Spleen (tissue), 11 donors: ENCODE data around the gene HOXA7. TPM values are rescaled to one million over a fixed set of nuclear protein-coding genes. Genes with fewer than 3 reads are reported as not detected.

Experiments
- DNase-seq: peaks from one replicate; pipeline ENCODE4 v3.0.0-alpha.2; 2020
- H3K27ac ChIP-seq, 8 donors: fragments of 200-600 bp; sonication (generic) in 7 of 8; 1 replicate in 4 of 8; 2 replicates in 4 of 8; pipeline versions ENCODE4 v1.5.0 to v1.8.0; 2016 to 2021; ENCODE audit warnings: inconsistent platforms in 4 of 8, mild to moderate bottlenecking in 4 of 8, moderate library complexity in 1 of 8
- H3K27me3 ChIP-seq, 7 donors: fragments of 200-600 bp; sonication (generic) in 6 of 7; replicated peaks in 1 of 7; 1 replicate in 4 of 7; 2 replicates in 3 of 7; pipeline versions ENCODE4 v1.5.0 to v1.8.0; 2016 to 2021; ENCODE audit warnings: inconsistent platforms in 3 of 7, mild to moderate bottlenecking in 1 of 7
- H3K36me3 ChIP-seq, 6 donors: fragments of 200-600 bp; sonication (generic) in 5 of 6; 1 replicate in 4 of 6; 2 replicates in 2 of 6; pipeline versions ENCODE4 v1.5.0 to v1.8.0; 2016 to 2021; ENCODE audit warnings: inconsistent platforms in 2 of 6
- H3K4me1 ChIP-seq, 6 donors: fragments of 200-600 bp; sonication (generic) in 5 of 6; 1 replicate in 3 of 6; 2 replicates in 3 of 6; pipeline versions ENCODE4 v1.5.0 to v1.8.0; 2016 to 2021; ENCODE audit warnings: inconsistent platforms in 3 of 6
- H3K4me3 ChIP-seq, 8 donors: fragments of 200-600 bp; sonication (generic) in 7 of 8; 1 replicate in 4 of 8; 2 replicates in 4 of 8; pipeline versions ENCODE4 v1.5.0 to v1.8.0; 2016 to 2021; ENCODE audit warnings: inconsistent platforms in 4 of 8, mild to moderate bottlenecking in 4 of 8, moderate library complexity in 2 of 8
- H3K9me3 ChIP-seq, 8 donors: fragments of 200-600 bp; sonication (generic) in 7 of 8; 1 replicate in 4 of 8; 2 replicates in 4 of 8; pipeline versions ENCODE4 v1.5.0 to v1.8.0; 2016 to 2021; ENCODE audit warnings: inconsistent platforms in 4 of 8
- CTCF ChIP-seq, 11 experiments: fragments of 200-600 bp in 7 of 11; fragments of 450-650 bp in 4 of 11; sonication (generic) in 4 of 11; IDR thresholded peaks in 8 of 11; conservative IDR thresholded peaks in 3 of 11; 1 replicate in 7 of 11; 2 replicates in 4 of 11; pipeline versions ENCODE4 v1.4.0 to v1.8.0; 2016 to 2021; ENCODE audit warnings: antibody characterized with exemption in 11 of 11, inconsistent platforms in 4 of 11, mild to moderate bottlenecking in 1 of 11
- POLR2A ChIP-seq, 3 donors: fragments of 450-650 bp; IDR thresholded peaks; one replicate each; pipeline ENCODE4 v1.5.1; 2017; ENCODE audit warnings: antibody characterized with exemption in 3 of 3, mild to moderate bottlenecking in 1 of 3
- POLR2AphosphoS5 ChIP-seq, 3 donors: sonication (generic); formaldehyde crosslinking; IDR thresholded peaks; one replicate each; pipeline ENCODE4 v1.5.1; 2017; ENCODE audit warnings: antibody characterized with exemption in 3 of 3
- WGBS, 5 donors: extraction: QIAGEN DNeasy Blood & Tissue Kit in 3 of 5; methylation state at CpG; one replicate each; pipeline versions ENCODE4 v1.1.5 to v1.1.7; 2013 to 2018; 5-methylcytosine and 5-hydroxymethylcytosine counted together
- intact Hi-C: fragments of 100-400 bp; cut with DNase I; formaldehyde crosslinking; loops from one replicate; pipeline ENCODE4 v1.15.0; 2023; ENCODE audit warnings: low total_unique reads
- polyA plus RNA-seq, 3 donors: library from polyadenylated mRNA; stranded (reverse); fragments of 200-250 nt; gene quantifications; one replicate each; pipeline ENCODE4 v1.2.1, GENCODE V29; 2013
- total RNA-seq, 7 donors: library from RNA; depleted of rRNA in 3 of 7; stranded (reverse); fragments of >200 nt in 3 of 7; fragmentation: NEBNext Ultra II Directional in 4 of 7; extraction: Animal tissue kit (Norgen Biotek cat#: 25700) in 4 of 7; gene quantifications; one replicate each; pipeline versions ENCODE4 v1.1.0 to v1.2.1, GENCODE V29; 2016 to 2021
- donor health status: healthy with polysubstance abuse.
- donor health status: DM: no; HTN: no; CAD: no; lungs with moderate emphysema.
- donor health status: DM: no; HTN: no; CAD: no.
- donor health status: Bipolar disorder and iron deficiency.
- donor health status: healthy.
- donor health status: DM: no; HTN: no; CAD: no.
- donor health status: DM: yes; HTN: yes; CAD: no.

HOXA7 gene
- total and polyA plus RNA-seq, 10 donors = 0.55 to 8.0 (median 2.4) TPM

GRCh38 chr7:27196287-27196767 lies 39.9 kb upstream of the HOXA7 start:
- Histone ChIP-seq H3K9me3 (no peaks in the 10 kb centered on the region), H3K36me3 (no peaks in the 10 kb centered on the region), H3K4me3 (no peak overlapping the region), H3K27ac (no peak overlapping the region), H3K4me1 (peaks cover 15 to 68% (median 54%) of the 10 kb centered on the region in 6 donors), H3K27me3 (peaks cover 42 to 100% (median 96%) of the 10 kb centered on the region in 7 donors)
- peak in 1 of 3 donors; percentile 29 for TF ChIP-seq POLR2AphosphoS5 (IDR thresholded peaks at IDR 0.05)
- TF ChIP-seq CTCF (IDR thresholded peaks at IDR 0.05 in 8 of 11, conservative IDR thresholded peaks at IDR 0.05 in 3 of 11) = peak; percentile 22 to 79 (median 65)
- TF ChIP-seq POLR2A (IDR thresholded peaks at IDR 0.05) = no peak
- 2 to 3% (median 3%) methylated on average over 6 of the region's 6 CpGs for WGBS, 5 donors
- DNase-seq = peak; percentile 91
- intact Hi-C loops = loop anchor here (10.0 kb wide), 4 partner anchors 588 to 898 kb away; no protein-coding TSS in a partner anchor

GRCh38 chr7:27194686-27195379 lies 38.4 kb upstream of the HOXA7 start:
- no peak for TF ChIP-seq POLR2A (IDR thresholded peaks at IDR 0.05)
- no peak for TF ChIP-seq POLR2AphosphoS5 (IDR thresholded peaks at IDR 0.05)
- no peak for TF ChIP-seq CTCF (IDR thresholded peaks at IDR 0.05 in 8 of 11, conservative IDR thresholded peaks at IDR 0.05 in 3 of 11)
- WGBS, 5 donors = 28 to 44% (median 30%) methylated on average over 9 of the region's 9 CpGs
- no peak overlapping the region for H3K27ac ChIP-seq
- intact Hi-C loops = loop anchor here (10.0 kb wide), 4 partner anchors 590 to 900 kb away; no protein-coding TSS in a partner anchor
- no peak overlapping the region for H3K4me3 ChIP-seq
- H3K9me3 ChIP-seq = no peaks in the 10 kb centered on the region
- peaks cover 37 to 100% (median 96%) of the 10 kb centered on the region in 7 donors for H3K27me3 ChIP-seq
- peaks cover 7 to 53% (median 41%) of the 10 kb centered on the region in 6 donors for H3K4me1 ChIP-seq
- no peak for DNase-seq
- no peaks in the 10 kb centered on the region for H3K36me3 ChIP-seq

GRCh38 chr7:27194002-27194352 lies 37.5 kb upstream of the HOXA7 start:
- H3K9me3 ChIP-seq = no peaks in the 10 kb centered on the region
- intact Hi-C loops = loop anchor here (10.0 kb wide), 4 partner anchors 591 to 901 kb away; no protein-coding TSS in a partner anchor
- no peak overlapping the region for H3K27ac ChIP-seq
- no peak overlapping the region for H3K4me3 ChIP-seq
- no peak for TF ChIP-seq POLR2AphosphoS5 (IDR thresholded peaks at IDR 0.05)
- TF ChIP-seq POLR2A (IDR thresholded peaks at IDR 0.05) = no peak
- no peak for TF ChIP-seq CTCF (IDR thresholded peaks at IDR 0.05 in 8 of 11, conservative IDR thresholded peaks at IDR 0.05 in 3 of 11)
- H3K36me3 ChIP-seq = no peaks in the 10 kb centered on the region
- peaks cover 34 to 100% (median 100%) of the 10 kb centered on the region in 7 donors for H3K27me3 ChIP-seq
- DNase-seq = no peak
- WGBS, 5 donors = 24 to 47% (median 36%) methylated on average over 2 of the region's 2 CpGs
- peaks cover 12 to 55% (median 41%) of the 10 kb centered on the region in 6 donors for H3K4me1 ChIP-seq

- intact Hi-C loops = loop anchor here (10.0 kb wide), 4 partner anchors 591 to 901 kb away; no protein-coding TSS in a partner anchor
- peaks cover 17 to 55% (median 41%) of the 10 kb centered on the region in 6 donors for H3K4me1 ChIP-seq
- peak overlapping the region in 7 of 8 donors; percentile 17 to 59 (median 21) for H3K4me3 ChIP-seq
- TF ChIP-seq POLR2A (IDR thresholded peaks at IDR 0.05) (no peak), CTCF (IDR thresholded peaks at IDR 0.05 in 8 of 11, conservative IDR thresholded peaks at IDR 0.05 in 3 of 11) (no peak), POLR2AphosphoS5 (IDR thresholded peaks at IDR 0.05) (no peak)
- H3K27me3 ChIP-seq = peaks cover 30 to 100% (median 100%) of the 10 kb centered on the region in 7 donors
- H3K36me3 ChIP-seq = no peaks in the 10 kb centered on the region
- peak; percentile 34 for DNase-seq
- no peaks in the 10 kb centered on the region for H3K9me3 ChIP-seq
- no peak overlapping the region for H3K27ac ChIP-seq
- 10 to 16% (median 13%) methylated on average over 27 to 29 of the region's 29 CpGs for WGBS, 5 donors
These were observed 37.0 kb upstream of the HOXA7 start for GRCh38 chr7:27193335-27194001.
